Heart left ventricle (tissue), 16 donors: Measurements from ENCODE around the gene C6orf47. TPM values are rescaled to one million over a fixed set of nuclear protein-coding genes. Genes with fewer than 3 reads are reported as not detected.

Experiments
- ATAC-seq, 4 donors: fragments of 200-7000 bp; cut with Tn5 transposase; one replicate each; pipeline ENCODE4 v1.9.1; 2020 to 2022; ENCODE audit warnings: moderate library complexity in 4 of 4, mild to moderate bottlenecking in 3 of 4, moderate number of reproducible peaks in 1 of 4
- DNase-seq, 5 donors: peaks; one replicate each; pipeline ENCODE4 v3.0.0-alpha.2; 2020
- H3K27ac ChIP-seq, 12 donors: fragments of 200-600 bp; sonication (generic) in 4 of 12; one replicate each; pipeline versions ENCODE4 v1.5.0 to v1.8.0; 2016 to 2022; ENCODE audit warnings: mild to moderate bottlenecking in 2 of 12
- H3K27me3 ChIP-seq, 9 donors: fragments of 200-600 bp; sonication (generic) in 2 of 9; one replicate each; pipeline versions ENCODE4 v1.5.1 to v1.8.0; 2016 to 2022; ENCODE audit warnings: mild to moderate bottlenecking in 3 of 9
- H3K36me3 ChIP-seq, 9 donors: fragments of 200-600 bp; sonication (generic) in 2 of 9; one replicate each; pipeline versions ENCODE4 v1.5.0 to v1.8.0; 2018 to 2022; ENCODE audit warnings: mild to moderate bottlenecking in 2 of 9
- H3K4me1 ChIP-seq, 12 donors: fragments of 200-600 bp; sonication (generic) in 4 of 12; one replicate each; pipeline versions ENCODE4 v1.5.0 to v1.8.0; 2016 to 2022; ENCODE audit warnings: mild to moderate bottlenecking in 3 of 12
- H3K4me3 ChIP-seq, 12 donors: fragments of 200-600 bp; sonication (generic) in 4 of 12; one replicate each; pipeline versions ENCODE4 v1.5.0 to v1.8.0; 2017 to 2022; ENCODE audit warnings: mild to moderate bottlenecking in 9 of 12, moderate library complexity in 4 of 12
- H3K9me3 ChIP-seq, 12 donors: fragments of 200-600 bp; sonication (generic) in 4 of 12; one replicate each; pipeline versions ENCODE4 v1.5.0 to v1.8.0; 2016 to 2022; ENCODE audit warnings: mild to moderate bottlenecking in 1 of 12
- CTCF ChIP-seq, 12 donors: fragments of 200-600 bp; sonication (generic) in 4 of 12; IDR thresholded peaks; one replicate each; pipeline versions ENCODE4 v1.5.0 to v1.8.0; 2018 to 2022; ENCODE audit warnings: antibody characterized with exemption in 12 of 12, mild to moderate bottlenecking in 5 of 12
- POLR2A ChIP-seq, 2 donors: fragments of 450-650 bp; IDR thresholded peaks; one replicate each; pipeline ENCODE4 v1.6.1; 2017; ENCODE audit warnings: antibody characterized with exemption in 2 of 2, mild to moderate bottlenecking in 2 of 2, moderate library complexity in 2 of 2
- WGBS, 4 donors: extraction: QIAGEN DNeasy Blood & Tissue Kit in 2 of 4; methylation state at CpG; one replicate each; pipeline versions ENCODE4 v1.1.5 to v1.1.7; 2013 to 2018; 5-methylcytosine and 5-hydroxymethylcytosine counted together
- intact Hi-C, 10 donors: fragments of 100-400 bp; cut with DNase I; formaldehyde crosslinking; loops; one replicate each; pipeline versions ENCODE4 v1.11.1 to v1.14.2; 2022
- polyA plus RNA-seq, 2 donors: library from polyadenylated mRNA; stranded (reverse); fragments of 200-250 nt; gene quantifications; one replicate each; pipeline ENCODE4 v1.2.3, GENCODE V29; 2013
- total RNA-seq, 9 donors: library from RNA; depleted of rRNA in 2 of 9; stranded (reverse); fragments of >200 nt in 2 of 9; fragmentation: NEBNext Ultra II Directional in 3 of 9; extraction: Animal tissue kit (Norgen Biotek cat#: 25700) in 3 of 9; gene quantifications; one replicate each; pipeline versions ENCODE4 v1.1.0 to v1.2.4, GENCODE V29; 2016 to 2023
- donor health status: ischemic (EF 13 %, LVEDD 7.1; RV severe dilation, severe dysfunction).
- donor health status: healthy with polysubstance abuse.
- donor health status: DM: no; HTN: yes; CAD: no.
- donor health status: DM: no; HTN: no; CAD: no.
- donor health status: ischemic (EF 25% LVEDD 6.9; RV normal size, moderate dysfunction).
- donor health status: ischemic (EF 25% LVEDD 5.7; RV mildly dilated, moderate dysfunction).
- donor health status: healthy.
- donor health status: DM: yes; HTN: yes; CAD: no.
- donor health status: ischemic (EF 35%, LVEDD 5.7; RV mildly dilated, moderate dysfunction).
- donor health status: nonischemic (EF 11% LVEDD 7.7; RV severe dilation, severe dysfunction).
- donor health status: DM: yes; HTN: yes; CAD: no.
- donor health status: PGD.
- donor health status: ischemic (EF 29% LVEDD 5.4; RV normal size, mild dysfunction).
- donor health status: nonischemic (EF 23%, LVEDD 6.1; RV moderate dilation, normal function).

The C6orf47 gene
- total and polyA plus RNA-seq, 11 donors, result 16.5 to 30.9 (median 20.0) TPM

GRCh38 chr6:31652925-31653724 lies 7.5 kb downstream of the C6orf47 start:
- Histone ChIP-seq H3K36me3 (peaks cover 0 to 56% (median 37%) of the 10 kb centered on the region in 9 donors), H3K4me3 (peak overlapping the region; percentile 62 to 92 (median 79)), H3K4me1 (peaks cover 2 to 42% (median 26%) of the 10 kb centered on the region in 12 donors), H3K27ac (peak overlapping the region; percentile 94 to 99 (median 98)), H3K27me3 (no peaks in the 10 kb centered on the region), H3K9me3 (no peaks in the 10 kb centered on the region)
- 9 to 10% (median 10%) methylated on average over 37 of the region's 37 CpGs for WGBS, 4 donors
- intact Hi-C loops, result loop anchor here in 3 of 10 donors (1.0 kb wide), 1 partner anchor 33 kb away; the partner anchor contains the start of gene PRRC2A (in 3 of the 3)
- TF ChIP-seq CTCF (IDR thresholded peaks at IDR 0.05) (peak in 3 of 12 donors; percentile 5 to 31 (median 28)), POLR2A (IDR thresholded peaks at IDR 0.05) (peak; percentile 31 to 70)
- DNase-seq (peak; percentile 87 to 92 (median 90)), ATAC-seq (peak; percentile 73 to 83 (median 80))

- peak overlapping the region; percentile 94 to 99 (median 98) for H3K27ac ChIP-seq
- H3K36me3 ChIP-seq, result peaks cover 0 to 61% (median 45%) of the 10 kb centered on the region in 9 donors
- peak overlapping the region; percentile 62 to 92 (median 79) for H3K4me3 ChIP-seq
- TF ChIP-seq CTCF (IDR thresholded peaks at IDR 0.05) (no peak), POLR2A (IDR thresholded peaks at IDR 0.05) (no peak)
- WGBS, 4 donors, result 3 to 4% (median 3%) methylated on average over 20 to 29 of the region's 29 CpGs
- peak; percentile 61 to 81 (median 72) for ATAC-seq
- intact Hi-C loops, result loop anchor here in 3 of 10 donors (1.0 kb wide), 1 partner anchor 31 kb away; the partner anchor contains the start of gene PRRC2A (in 3 of the 3)
- DNase-seq, result peak in 4 of 5 donors; percentile 79 to 83 (median 82)
- H3K9me3 ChIP-seq, result no peaks in the 10 kb centered on the region
- H3K4me1 ChIP-seq, result peaks cover 2 to 32% (median 21%) of the 10 kb centered on the region in 12 donors
- H3K27me3 ChIP-seq, result no peaks in the 10 kb centered on the region
These were observed 8.9 kb downstream of the C6orf47 start for GRCh38 chr6:31651602-31652191.

GRCh38 chr6:31645325-31645724 lies 15.3 kb downstream of the C6orf47 start:
- H3K9me3 ChIP-seq, result no peaks in the 10 kb centered on the region
- DNase-seq, result no peak
- H3K27me3 ChIP-seq, result no peaks in the 10 kb centered on the region
- no peak for ATAC-seq
- intact Hi-C loops, result no loop called here
- 93 to 96% (median 95%) methylated on average over 9 of the region's 9 CpGs for WGBS, 4 donors
- H3K4me3 ChIP-seq, result no peak overlapping the region
- H3K36me3 ChIP-seq, result peaks cover 4 to 100% (median 100%) of the 10 kb centered on the region in 9 donors
- no peak overlapping the region for H3K27ac ChIP-seq
- H3K4me1 ChIP-seq, result peaks cover 0 to 10% (median 1%) of the 10 kb centered on the region in 12 donors
- TF ChIP-seq CTCF (IDR thresholded peaks at IDR 0.05), result no peak
- no peak for TF ChIP-seq POLR2A (IDR thresholded peaks at IDR 0.05)
